ENCODE results near the gene CACNG1. TPM values are rescaled to one million over a fixed set of nuclear protein-coding genes. Genes with fewer than 3 reads are reported as not detected.

Gene CACNG1
- polyA plus RNA-seq (ENCODE audit: insufficient read length in 4 of 4) = under 1 TPM in 1 of 4 donors, not detected in 3; 0.11 TPM

- DNase-seq (ENCODE audit: low read depth in 4 of 4, low spot score in 3 of 4) = no peak
Observed at GRCh38 chr17:67044016-67044772, at the start of gene CACNG1. Gene CACNG1, plus strand, starts transcription at chr17:67044554. Its CDS starts 107 bp downstream, at chr17:67044661.

DNA sequence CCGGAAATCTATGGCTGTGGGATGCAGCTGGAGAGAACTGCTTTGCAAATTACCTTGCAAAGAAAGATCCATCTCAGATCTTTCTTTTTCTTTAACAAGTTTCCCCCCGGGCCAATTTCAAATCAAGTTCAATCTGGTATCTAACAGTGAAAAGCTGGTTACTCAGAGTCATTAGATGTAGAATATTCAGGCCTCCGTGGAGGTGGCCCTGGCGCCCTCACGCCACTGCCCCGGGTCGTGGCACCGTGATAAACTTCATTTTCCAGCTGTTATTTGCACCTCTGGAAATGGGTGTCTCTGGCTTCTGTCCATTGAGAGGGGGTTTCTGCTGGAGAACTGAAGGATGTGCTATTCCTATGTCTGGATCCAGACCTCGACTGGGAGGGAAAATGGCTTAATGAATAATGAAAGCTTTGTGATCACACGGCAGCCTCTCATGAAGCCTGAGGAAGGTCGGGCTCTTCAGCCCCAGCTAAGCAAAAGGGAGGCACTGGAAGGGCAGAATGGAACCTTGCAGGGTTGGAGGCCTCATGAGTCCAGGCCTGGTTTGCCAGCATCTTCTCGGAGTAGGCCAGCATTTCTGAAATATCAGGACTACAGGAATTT is 49.3 kb upstream of the CACNG1 start:
- no peak for DNase-seq (ENCODE audit: low read depth in 4 of 4, low spot score in 3 of 4)

DNA sequence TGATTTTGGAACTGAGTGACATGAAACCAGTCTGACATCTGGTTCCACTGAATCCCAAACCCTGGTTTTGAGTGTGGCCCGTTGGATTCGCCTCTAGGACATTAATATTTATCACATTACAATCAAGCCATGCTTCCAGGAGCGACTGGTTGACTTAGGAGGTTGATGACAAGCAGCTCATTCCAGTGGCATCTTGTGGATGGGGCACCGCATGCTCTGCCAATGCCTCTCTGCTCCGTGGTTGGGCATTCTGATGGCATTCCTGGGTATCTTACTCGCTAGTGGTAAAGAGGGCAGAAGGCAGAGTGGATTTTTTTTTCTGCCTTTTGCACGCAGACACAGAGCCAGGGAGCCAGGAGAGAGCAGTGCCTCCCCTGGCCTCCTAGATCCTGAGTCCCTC is 48.4 kb upstream of the CACNG1 start:
- no peak for DNase-seq (ENCODE audit: low read depth in 4 of 4, low spot score in 3 of 4)

GRCh38 chr17:66996926-66997325 is 47.4 kb upstream of the CACNG1 start:
- no peak for DNase-seq (ENCODE audit: low read depth in 4 of 4, low spot score in 3 of 4)

DNA sequence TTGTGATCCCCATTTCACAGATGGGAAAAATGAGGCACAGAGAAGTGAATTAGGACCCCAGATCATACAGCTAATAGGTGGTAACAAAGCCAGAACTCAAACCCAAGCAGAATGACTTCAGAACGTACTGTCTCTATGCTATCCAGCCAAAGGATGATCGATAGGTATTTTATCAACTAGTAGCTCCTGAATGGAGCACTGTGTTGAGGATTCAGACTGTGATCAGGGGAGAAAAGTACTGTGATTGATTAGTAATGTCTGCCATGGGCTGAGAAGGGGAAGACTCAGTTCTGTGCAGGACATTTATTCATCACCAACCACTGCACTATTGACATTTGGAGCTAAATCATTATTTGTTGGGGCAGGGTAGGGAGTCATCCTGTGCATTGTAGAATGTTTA is 41.1 kb upstream of the CACNG1 start:
- no peak for DNase-seq (ENCODE audit: low read depth in 4 of 4, low spot score in 3 of 4)

- DNase-seq (ENCODE audit: low read depth in 4 of 4, low spot score in 3 of 4) = no peak
Observed at GRCh38 chr17:67004181-67004580, 40.2 kb upstream of the CACNG1 start.

DNA sequence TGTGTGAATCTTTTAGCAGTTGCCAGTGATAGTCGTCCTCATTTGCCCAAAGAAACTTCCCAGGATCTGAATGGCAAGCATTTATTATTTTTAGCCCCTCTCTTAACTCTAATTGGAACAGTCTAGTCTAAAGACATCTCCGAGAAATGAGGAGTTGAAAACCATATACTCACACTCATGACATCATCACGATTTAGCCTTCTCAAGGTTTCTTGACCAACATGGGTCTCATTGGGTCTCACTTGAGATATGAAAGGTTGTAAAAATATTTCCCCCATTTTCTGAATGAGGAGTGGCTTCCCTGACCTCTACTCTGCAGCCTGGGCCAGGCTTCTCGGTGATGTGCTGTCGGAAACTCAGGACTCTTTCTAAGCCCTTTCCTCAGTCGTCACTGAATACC is 37.1 kb upstream of the CACNG1 start:
- no peak for DNase-seq (ENCODE audit: low read depth in 4 of 4, low spot score in 3 of 4)

GRCh38 chr17:67008101-67008500 is 36.3 kb upstream of the CACNG1 start:
- no peak for DNase-seq (ENCODE audit: low read depth in 4 of 4, low spot score in 3 of 4)

DNA sequence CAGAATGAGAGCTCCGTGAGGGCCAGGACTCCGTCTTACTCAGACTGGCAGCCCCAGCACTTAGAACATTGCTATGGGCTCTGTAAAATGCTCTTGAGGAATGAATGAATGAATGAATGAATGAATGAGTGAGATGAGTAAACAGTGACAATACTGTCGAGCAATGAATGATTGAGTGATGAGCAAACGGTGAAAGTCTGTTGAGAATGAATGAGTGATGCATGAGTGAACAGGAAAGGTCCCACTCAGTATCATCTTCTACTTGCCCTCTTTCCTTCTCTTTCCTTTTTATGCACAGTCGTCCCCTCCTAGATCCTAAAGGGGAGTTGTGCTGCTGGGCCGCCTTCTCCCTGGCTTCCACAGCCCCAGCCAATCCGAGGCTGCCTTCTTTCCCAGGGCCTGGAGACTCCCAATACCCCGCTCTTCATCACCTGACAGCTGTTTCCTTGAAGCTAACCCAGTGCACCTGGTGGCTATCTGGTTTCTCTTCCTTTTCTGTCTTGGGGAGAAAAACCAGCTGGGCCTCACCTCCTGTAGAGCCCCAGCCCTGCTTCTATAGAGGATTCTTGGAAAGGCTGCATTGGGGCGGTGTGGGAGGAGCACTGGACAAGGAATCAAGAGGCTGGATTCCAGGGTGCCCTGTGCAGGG is 32.7 kb upstream of the CACNG1 start:
- DNase-seq (ENCODE audit: low read depth in 4 of 4, low spot score in 3 of 4) = no peak

DNA sequence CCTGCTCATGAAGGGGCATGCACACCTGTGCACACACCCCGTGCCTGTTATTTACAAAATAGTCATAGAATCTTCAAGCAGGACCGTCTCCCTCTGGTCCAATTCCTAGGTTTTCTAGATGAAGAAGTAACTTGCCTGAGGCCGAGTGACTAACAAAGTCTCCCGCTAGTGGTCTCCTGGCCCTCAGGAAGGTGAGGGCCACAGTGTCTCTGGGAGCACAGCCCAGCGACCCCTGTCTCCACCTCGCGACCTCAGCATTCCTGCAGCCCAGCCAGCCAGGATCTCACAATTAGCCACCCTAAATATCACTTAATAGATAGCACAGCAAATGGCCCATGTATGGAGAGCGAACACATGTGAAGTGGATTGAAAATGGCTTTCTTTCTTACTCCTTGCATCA is 30.5 kb upstream of the CACNG1 start:
- no peak for DNase-seq (ENCODE audit: low read depth in 4 of 4, low spot score in 3 of 4)

GRCh38 chr17:67015001-67015400 is 29.4 kb upstream of the CACNG1 start:
- DNase-seq (ENCODE audit: low read depth in 4 of 4, low spot score in 3 of 4) = no peak

DNA sequence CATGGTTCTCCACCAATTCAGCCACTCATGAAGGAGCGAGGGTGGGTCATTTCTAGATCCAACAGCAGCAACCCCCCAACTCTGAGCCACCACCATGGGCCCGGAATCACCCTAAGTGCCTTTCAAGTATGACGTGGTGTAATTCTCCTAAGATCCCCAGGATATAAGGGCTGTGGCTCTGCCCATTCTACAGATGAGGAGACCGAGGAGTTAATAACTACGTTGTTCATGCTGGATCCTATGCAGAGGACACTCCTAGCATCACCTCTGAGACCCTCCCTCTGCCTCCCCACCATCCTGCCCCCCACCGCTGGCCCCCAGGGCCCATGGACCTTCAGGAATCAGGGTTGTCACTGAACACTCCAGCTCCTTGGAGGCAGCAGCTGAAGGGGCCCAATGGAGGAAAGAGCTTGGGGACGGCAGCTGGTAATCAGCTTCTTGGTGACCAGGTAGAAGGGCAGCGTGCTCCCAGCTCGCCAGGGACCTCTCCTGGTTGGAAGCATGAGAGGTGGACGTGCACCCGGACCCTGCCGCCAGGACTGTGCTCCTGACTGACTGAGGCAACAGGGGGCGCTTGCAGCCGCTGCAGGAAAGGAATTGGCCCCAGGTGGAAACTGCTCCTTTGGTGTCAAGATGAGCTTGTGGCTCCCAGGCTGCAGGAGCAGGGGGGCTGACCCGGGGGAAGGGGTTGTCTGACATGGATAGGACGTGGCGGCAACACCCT is 28.2 kb upstream of the CACNG1 start:
- no peak for DNase-seq (ENCODE audit: low read depth in 4 of 4, low spot score in 3 of 4)

DNA sequence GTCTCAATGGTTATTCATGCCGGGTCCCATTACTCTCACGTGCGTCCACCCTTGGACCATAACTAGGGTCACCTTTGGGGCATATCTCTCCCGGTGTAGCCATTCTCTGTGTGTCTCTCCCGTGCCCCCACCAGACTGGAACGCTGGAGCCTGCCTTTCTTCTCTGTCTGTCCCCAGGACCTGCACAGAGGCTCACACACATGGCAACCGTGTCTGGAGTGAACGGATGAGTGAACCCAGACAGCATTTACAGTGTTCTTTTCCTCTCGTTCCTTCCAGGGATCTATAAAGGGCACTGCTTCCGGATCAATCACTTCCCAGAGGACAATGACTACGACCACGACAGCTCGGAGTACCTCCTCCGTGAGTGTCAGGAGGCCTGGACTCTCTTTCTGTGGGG is 26.4 kb upstream of the CACNG1 start:
- DNase-seq (ENCODE audit: low read depth in 4 of 4, low spot score in 3 of 4) = no peak

DNA sequence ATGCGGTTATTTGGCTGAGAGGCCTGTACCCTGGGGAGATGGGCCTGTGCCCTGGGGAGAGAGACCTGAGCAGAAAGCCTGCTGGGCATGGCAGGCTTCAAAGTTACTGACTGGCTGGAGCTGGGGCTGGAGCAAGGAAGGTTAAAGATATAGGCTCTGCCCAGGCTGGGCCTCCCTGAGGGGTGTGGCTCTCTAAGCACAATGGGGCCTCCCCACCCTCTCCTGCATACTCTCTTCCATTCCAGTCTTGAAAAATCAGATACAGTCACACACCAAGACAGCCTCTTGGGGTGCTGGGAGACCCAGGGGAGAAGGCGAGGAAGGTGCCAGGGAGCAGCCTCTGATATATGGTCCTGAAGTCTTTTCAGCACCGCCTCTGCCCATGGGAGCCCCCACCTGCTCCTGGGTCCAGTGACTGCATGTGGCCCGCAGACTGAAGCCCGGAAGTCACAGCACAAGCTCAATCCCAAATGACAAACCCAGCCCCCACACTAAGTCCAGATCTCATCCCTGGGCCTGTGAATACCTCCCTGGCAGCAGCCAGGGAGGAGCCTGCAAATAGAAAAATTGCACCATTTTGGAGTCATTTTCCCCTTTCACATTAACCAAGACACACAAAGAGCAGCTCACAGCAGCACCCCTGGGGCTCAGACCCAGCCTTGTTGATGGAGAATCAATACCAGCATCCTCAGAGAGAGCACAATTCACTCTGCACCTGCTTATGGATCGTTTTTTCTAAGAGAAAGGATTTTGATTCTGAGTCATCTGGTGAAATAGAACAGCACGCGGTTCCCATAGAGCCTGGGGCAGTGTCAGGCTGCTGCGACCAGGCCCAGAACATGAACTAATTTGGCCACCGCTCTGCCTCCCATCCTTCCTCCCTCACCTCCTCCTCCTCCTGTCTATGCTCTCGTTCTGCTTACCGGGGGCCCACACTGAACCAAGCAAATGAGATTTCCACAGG is 25.6 kb upstream of the CACNG1 start:
- DNase-seq (ENCODE audit: low read depth in 4 of 4, low spot score in 3 of 4) = no peak

DNA sequence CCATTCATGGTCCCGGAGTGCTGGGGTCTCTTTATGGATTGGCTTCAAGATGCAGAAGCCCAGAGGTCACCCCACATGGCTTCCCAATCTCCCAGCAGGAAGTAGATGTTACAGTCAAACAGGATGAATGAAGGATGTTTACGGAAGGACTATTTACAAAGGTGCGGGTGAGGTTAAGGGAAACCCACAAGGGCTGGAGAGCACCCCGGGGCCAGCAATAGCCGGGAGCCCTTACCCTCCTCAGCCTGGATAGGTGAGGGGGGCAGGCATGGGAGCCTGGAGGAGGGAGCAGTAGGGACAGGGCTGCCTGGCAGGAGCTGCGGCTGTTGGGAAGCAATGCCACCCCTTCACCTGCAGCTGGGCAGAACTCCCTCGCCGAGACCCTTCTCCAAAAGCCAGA is 24.5 kb upstream of the CACNG1 start:
- DNase-seq (ENCODE audit: low read depth in 4 of 4, low spot score in 3 of 4) = no peak

- no peak for DNase-seq (ENCODE audit: low read depth in 4 of 4, low spot score in 3 of 4)
Observed at GRCh38 chr17:67020293-67020766, 24.0 kb upstream of the CACNG1 start.

DNA sequence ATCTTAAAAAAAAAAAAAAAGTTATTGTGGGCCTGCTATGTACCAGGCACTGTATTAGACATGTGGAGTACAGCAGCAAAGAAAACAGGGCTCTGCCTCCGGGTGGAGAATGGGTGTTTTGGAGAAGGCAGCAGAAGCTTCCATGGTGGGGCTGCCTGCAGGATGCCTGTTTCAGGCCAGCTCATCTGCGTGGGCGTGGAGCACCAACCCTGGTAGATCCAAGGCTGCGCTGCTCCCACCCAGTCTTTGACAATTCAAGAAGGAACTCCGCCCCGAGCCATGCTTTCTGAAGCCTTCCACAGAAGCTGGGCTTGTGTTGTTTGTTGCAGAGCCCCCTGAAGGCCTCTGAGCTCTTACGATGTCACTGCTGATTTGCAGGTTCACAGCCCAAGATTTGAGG is 23.2 kb upstream of the CACNG1 start:
- DNase-seq (ENCODE audit: low read depth in 4 of 4, low spot score in 3 of 4) = no peak

DNA sequence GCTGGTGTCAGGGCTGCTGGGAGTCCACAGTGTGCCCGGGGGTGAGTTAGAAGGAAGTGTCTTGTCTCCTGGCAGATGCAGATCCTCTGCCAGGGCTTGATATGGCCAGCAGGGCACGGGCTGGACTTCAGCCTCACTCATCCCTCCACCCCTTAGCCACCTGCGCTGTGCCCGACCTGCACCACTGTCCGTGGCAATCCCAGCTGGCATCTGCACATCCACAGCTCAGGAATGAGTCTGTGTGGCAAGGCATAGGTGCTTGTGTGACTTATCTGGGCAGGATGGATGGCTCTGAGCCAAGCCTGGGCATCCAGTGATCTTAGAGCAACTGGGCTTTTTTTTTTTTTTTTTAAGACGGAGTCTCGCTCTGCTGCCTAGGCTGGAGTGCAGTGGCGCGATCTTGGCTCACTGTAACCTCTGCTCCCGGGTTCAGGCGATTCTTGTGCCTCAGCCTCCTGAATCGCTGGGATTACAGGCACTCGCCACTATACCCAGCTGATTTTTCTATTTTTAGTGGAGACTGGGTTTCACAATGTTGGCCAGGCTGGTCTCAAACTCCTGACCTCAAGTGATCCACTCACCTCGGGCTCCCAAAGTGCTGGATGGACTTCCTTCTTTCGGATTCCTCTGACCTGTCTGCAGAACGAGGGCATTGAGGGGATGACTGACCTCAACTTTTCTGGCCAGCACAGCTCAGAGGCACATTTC is 22.5 kb upstream of the CACNG1 start:
- DNase-seq (ENCODE audit: low read depth in 4 of 4, low spot score in 3 of 4) = no peak

DNA sequence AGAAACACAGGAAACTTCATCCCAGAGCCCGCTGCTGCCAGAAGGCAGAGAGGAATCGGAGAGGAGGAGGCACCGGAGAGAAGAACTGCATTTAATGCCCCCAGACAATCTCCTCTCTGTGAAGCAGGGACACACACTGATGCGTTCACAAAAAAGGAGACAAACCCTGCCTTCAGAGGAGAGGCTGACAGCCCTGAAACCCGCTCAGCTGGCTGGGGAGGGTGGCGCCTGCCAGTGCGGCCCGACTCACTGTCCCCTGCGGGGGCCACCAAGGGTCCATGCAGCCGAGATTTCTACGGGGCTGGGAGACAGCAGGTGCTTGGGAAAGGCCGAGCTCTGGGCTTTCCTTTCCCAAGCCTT is 21.9 kb upstream of the CACNG1 start:
- DNase-seq (ENCODE audit: low read depth in 4 of 4, low spot score in 3 of 4) = no peak

All from left renal pelvis (tissue), 4 donors.